Left hindlimb (tissue), 1 donor: ENCODE data around the gene STK38L.
A peak's percentile ranks its signal among the peaks of the same experiment; 100 is the strongest.

ENCODE experiments used
- DNase-seq: peaks from one replicate; pipeline ENCODE4 v3.0.0-alpha.2; 2018

Gene STK38L

GRCh38 chr12:27243804-27244688, at the start of gene STK38L:
Gene STK38L (plus strand): TSS chr12:27244286. CDS start chr12:27297721, 53,435 bp downstream.
- peak; percentile 98 for DNase-seq

- DNase-seq = no peak
These were observed 49.4 kb upstream of the STK38L start for GRCh38 chr12:27194644-27195043.

GRCh38 chr12:27198036-27198435, 46.0 kb upstream of the STK38L start:
- no peak for DNase-seq

- DNase-seq = no peak
These were observed 44.3 kb upstream of the STK38L start for GRCh38 chr12:27199638-27200300.

- no peak for DNase-seq
These were observed 42.9 kb upstream of the STK38L start for GRCh38 chr12:27201169-27201568.

GRCh38 chr12:27206801-27207502, 37.1 kb upstream of the STK38L start:
- no peak for DNase-seq

GRCh38 chr12:27207615-27208413, 36.3 kb upstream of the STK38L start:
- DNase-seq = no peak

- DNase-seq = no peak
These were observed 35.7 kb upstream of the STK38L start for GRCh38 chr12:27208414-27208750.

GRCh38 chr12:27209257-27209910, 34.7 kb upstream of the STK38L start:
- no peak for DNase-seq

- DNase-seq = no peak
These were observed 33.9 kb upstream of the STK38L start for GRCh38 chr12:27210187-27210586.

GRCh38 chr12:27212861-27213260, 31.2 kb upstream of the STK38L start:
- DNase-seq = no peak

- DNase-seq = no peak
These were observed 30.8 kb upstream of the STK38L start for GRCh38 chr12:27213304-27213703.

- DNase-seq = no peak
These were observed 30.0 kb upstream of the STK38L start for GRCh38 chr12:27213830-27214787.

- no peak for DNase-seq
These were observed 26.5 kb upstream of the STK38L start for GRCh38 chr12:27217590-27217989.

- no peak for DNase-seq
These were observed 24.4 kb upstream of the STK38L start for GRCh38 chr12:27219693-27220054.

- no peak for DNase-seq
These were observed 23.8 kb upstream of the STK38L start for GRCh38 chr12:27220055-27220987.

- no peak for DNase-seq
These were observed 23.1 kb upstream of the STK38L start for GRCh38 chr12:27220988-27221345.

GRCh38 chr12:27221625-27222387, 22.3 kb upstream of the STK38L start:
- no peak for DNase-seq

GRCh38 chr12:27226407-27226929, 17.6 kb upstream of the STK38L start:
- DNase-seq = peak; percentile 36
